Hematopoietic multipotent progenitor cell treated with erythropoietin and hydrocortisone succinate and interleukin-3 and kit ligand, for 8 days (in vitro differentiated cells): Measurements from ENCODE around the gene ADAM33.
A peak's percentile ranks its signal among the peaks of the same experiment; 100 is the strongest.

ENCODE experiments used
- DNase-seq: peaks from one replicate; pipeline ENCODE4 v3.0.0-alpha.2; 2015

ADAM33 gene

GRCh38 chr20:3645309-3646066 lies 36.3 kb downstream of the ADAM33 start:
- DNase-seq = no peak

DNA sequence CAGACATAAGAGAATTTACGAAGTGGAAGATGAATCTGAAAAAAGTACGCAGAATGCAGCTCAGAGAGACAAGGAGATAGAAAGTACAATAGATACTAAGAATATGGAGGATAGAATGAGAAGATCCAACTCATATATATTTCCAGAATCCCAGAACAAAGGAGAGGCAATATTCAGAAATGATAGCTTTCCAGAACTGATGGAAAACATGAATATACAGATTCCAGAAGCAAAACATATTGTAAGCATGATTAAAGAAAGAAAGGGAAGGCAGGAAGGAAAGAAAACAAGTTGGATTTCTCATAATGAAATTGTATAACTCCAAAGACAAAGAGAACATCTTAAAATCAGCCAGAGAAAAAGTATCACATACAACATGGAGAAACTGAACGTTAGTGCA lies 41.6 kb downstream of the ADAM33 start:
- no peak for DNase-seq

DNA sequence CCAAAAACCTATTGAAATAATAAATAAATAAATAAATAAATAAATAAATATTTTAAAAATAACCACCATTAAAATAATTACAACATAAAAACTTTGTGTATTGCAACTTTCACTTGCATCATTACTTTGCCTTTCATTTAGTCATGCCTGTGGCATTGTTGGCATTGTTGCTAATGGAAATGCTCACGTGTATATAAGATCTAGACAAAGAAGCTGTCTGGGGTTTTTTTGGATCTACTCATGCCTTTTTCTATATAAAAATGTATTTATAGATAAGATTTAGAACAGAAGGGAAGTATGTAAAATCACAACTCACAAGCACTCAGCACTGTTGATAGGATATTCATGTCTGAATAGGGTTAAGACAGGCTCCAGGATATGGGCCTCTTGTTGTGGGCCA lies 46.5 kb downstream of the ADAM33 start:
- DNase-seq = no peak

DNA sequence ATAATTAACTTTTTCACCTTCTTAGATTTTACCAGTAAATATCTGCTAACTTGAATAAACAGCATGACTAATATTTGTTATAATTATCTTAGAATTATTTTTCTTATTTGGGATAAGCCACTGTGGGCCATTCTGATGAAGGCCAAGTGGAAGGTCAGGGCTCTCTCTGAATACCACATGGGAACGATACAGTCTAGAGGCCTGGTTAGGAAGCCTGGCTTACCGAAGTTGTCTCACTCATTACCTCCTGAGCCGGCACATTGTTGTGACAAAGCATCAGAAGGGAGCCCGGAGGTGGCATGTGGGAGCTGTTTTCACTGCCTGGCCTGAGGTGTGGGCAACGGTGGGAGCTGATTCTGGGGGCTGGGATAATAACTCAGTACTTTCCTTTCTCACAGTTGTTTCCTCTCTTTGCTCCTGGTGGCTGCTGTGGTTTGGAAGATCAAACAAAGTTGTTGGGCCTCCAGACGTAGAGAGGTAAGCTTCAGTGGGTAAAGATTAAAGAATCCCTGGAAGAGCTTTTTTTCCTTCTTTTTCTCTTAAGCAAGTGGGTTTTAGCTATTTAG lies 47.8 kb downstream of the ADAM33 start:
- DNase-seq = no peak

- peak; percentile 34 for DNase-seq
Measured at GRCh38 chr20:3632311-3633004, 49.4 kb downstream of the ADAM33 start.

DNA sequence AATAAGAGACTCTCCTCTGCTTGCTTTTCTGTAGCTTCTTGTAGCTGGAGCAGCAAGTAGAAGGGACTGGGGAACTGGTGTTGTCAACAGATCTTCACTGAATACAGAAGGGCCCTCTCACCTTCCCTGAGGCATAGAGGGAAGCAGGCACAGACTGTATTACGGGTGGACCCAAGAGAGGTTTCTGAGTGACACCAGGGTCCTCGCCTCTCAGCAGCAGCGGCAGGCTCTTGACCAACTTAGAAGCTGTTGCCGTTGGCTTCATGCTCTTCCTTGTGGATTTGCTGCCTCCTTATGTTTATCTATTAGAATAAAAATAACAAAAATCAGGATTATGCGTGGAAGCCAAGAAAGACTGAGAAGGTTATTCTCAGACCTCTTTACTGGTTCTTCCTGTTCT lies 50.3 kb downstream of the ADAM33 start:
- no peak for DNase-seq

DNA sequence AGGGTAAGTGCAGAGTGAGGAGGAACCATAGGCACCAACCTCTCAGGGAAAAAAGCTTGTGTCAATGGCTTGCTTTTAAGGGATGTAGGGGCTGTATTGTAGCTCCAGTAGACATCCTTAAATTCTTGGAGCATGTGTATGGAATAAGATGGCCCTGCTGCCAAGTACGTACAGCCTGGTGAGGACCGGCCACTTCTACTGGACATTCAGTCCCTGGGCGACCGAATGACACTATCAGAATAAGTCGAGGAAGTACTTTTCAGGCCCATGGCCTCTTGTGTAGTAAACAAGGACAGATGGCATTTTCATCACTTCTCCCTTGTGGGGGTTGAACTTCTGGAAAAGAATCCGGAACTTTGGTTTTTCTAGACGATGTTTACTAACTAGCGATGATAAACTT lies 51.4 kb downstream of the ADAM33 start:
- no peak for DNase-seq

DNA sequence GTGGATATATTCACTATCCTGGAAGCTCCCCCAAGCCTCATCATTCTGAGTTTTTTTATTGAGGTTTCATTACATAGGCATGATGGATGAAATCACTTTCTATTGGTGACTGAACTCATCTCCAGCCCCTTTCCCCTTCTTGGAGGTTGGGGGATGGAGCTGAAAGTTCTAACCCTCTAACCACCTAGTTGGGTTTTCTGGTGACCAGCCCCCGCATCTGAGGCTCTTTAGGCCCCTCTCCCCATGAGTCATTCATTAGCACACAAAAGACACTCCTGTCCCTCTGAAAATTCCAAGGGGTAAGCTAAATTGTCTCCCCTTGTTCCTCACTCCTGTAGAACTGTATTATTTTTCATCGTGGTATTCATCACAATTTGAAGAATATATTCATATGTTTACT lies 51.9 kb downstream of the ADAM33 start:
- DNase-seq = no peak

DNA sequence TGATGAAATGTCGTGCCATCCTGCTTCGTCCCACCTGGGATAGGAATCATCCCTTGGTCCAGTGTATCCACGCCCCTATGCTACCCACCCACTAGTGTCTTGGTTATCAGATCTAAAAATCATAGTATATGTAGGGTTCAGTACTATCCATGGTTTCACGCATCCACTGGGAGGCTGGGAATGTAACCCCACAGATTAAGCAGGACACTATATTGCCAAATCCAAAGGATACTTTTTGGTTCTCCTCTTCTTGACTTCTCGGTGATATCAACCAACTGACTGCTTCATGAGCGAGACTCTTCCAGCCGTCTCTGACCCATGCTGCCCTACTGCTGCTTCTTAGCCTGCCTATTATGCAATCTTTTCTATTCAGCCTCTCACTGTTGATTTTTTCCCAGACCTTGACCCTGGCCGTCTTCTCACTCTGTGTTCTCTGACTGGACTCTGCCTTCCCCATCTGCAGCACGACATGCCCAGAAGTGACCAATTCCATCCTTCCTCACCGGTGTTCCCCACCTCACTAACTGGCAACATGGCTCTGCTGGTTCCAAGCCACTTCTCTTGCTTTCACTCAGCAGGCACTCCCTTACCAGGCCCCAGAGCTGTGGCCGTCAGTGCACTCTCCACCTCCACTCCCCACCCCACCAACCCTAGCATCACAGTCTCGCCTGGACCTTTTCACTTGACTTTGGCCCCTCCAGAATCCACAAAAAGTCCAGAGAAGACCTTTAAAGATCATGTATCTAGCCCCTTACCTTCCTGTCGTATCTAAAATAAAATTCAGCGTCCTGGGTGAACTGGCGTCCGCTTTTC lies 53.1 kb downstream of the ADAM33 start:
- no peak for DNase-seq

DNA sequence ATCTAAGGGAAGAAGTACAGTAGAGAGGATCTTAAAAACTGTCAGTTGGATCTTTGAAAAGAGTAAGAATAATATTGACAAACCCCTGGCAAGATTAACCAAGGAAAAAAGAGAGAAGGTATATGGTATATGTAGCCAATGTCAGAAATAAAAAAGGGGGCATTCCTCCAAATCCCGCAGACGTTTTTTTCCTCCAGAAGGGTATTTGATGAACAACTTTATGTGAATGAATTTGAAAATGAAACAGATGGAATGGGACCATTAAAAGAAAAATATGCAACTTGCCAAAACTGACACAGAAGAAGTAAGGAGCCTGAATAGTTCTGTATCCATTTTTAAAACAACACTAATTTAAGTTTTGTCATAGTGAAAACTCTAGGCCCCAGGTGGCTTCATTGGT lies 54.3 kb downstream of the ADAM33 start:
- no peak for DNase-seq

- no peak for DNase-seq
Measured at GRCh38 chr20:3622406-3622805, 59.4 kb downstream of the ADAM33 start.

DNA sequence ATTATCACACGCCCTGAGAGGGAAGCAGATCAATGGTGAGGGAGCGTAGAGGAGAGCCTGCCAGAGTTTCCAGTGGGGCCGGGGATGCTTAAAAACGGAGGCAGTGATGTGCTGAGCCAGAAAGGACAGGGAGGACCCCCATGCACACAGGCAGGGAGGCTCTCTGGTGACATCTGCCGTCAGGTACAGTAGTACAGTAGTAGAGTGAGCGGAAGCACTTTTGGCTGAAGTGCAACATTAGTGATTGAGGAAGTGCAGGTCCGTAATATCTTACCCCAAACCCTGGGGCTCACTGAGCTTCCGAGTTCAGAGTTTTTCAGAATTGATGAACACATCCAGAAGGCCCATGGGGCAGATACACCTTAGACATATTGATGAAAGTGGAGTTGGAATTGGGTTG lies 60.7 kb downstream of the ADAM33 start:
- DNase-seq = no peak
